GM12878 (cell line): ENCODE data around the gene CASQ1. TPM values are rescaled to one million over a fixed set of nuclear protein-coding genes. Genes with fewer than 3 reads are reported as not detected.

Experiments
- ATAC-seq: fragments of 200-7000 bp; cut with Tn5 transposase; 3 replicates; pipeline ENCODE4 v1.9.1; 2020; ENCODE audit warnings: mild to moderate bottlenecking, moderate library complexity
- BruUV-seq: library from RNA; stranded (reverse); fragments of 400-500 nt; replicated peaks from 2 replicates; lab custom pipeline; 2021; lab: Mats Ljungman, UMichigan
- CTCF ChIA-PET: fragments of 300-600 bp; sonication (Branson Sonifier 250); formaldehyde crosslinking; extraction: SDS; loops from one replicate; lab custom pipeline; 2021; ENCODE audit warnings: inconsistent platforms; lab: Yijun Ruan, JAX
- POLR2A ChIA-PET: fragments of 350-600 bp; formaldehyde crosslinking; extraction: SDS; loops from one replicate; lab custom pipeline; 2021; ENCODE audit warnings: inconsistent platforms; lab: Charles Lee
- RAD21 ChIA-PET: fragments of 300-600 bp; sonication (Branson Sonifier 250); formaldehyde crosslinking; loops from one replicate; lab custom pipeline; 2023; ENCODE audit warnings: antibody characterized with exemption; ENCODE audit not compliant: unreplicated experiment; lab: Charles Lee
- SMC1A ChIA-PET: fragments of 300-600 bp; sonication (Branson Sonifier 250); formaldehyde crosslinking; loops from one replicate; lab custom pipeline; 2023; ENCODE audit not compliant: unreplicated experiment, uncharacterized antibody; lab: Charles Lee
- DNase-seq: peaks from one replicate; pipeline ENCODE4 v3.0.0-alpha.2; 2011; ENCODE audit warnings: low read depth, low spot score
- FAIRE-seq: peaks from 3 replicates; lab custom pipeline; 2011; peaks lifted over from hg19 to GRCh38; lab: Jason Lieb, UNC
- H2AFZ ChIP-seq: 2 replicates; pipeline ENCODE4 v1.6.0; 2011; ENCODE audit warnings: low read depth, low read length, control low read depth; ENCODE audit not compliant: control insufficient read depth
- H3K27ac ChIP-seq: 2 replicates; pipeline ENCODE4 v1.5.1; 2011; ENCODE audit warnings: control low read depth; ENCODE audit not compliant: control insufficient read depth, insufficient read depth
- H3K27me3 ChIP-seq, 2 experiments: replicated peaks in 1 of 2; 2 replicates each; pipeline versions ENCODE4 v1.6.0 to v1.6.1; 2011; ENCODE audit warnings: low read length in 1 of 2; ENCODE audit not compliant: control insufficient read depth in 2 of 2, insufficient read depth in 2 of 2
- H3K36me3 ChIP-seq, 2 experiments: 2 replicates each; pipeline ENCODE4 v1.5.1; 2011; ENCODE audit warnings: low read length in 1 of 2; ENCODE audit not compliant: control insufficient read depth in 2 of 2, insufficient read depth in 2 of 2
- H3K4me1 ChIP-seq: 2 replicates; pipeline ENCODE4 v1.6.1; 2011; ENCODE audit warnings: mild to moderate bottlenecking, low read length, moderate library complexity, mixed read lengths; ENCODE audit not compliant: control insufficient read depth, insufficient read depth
- H3K4me2 ChIP-seq: 2 replicates; pipeline ENCODE4 v1.6.0; 2011; ENCODE audit warnings: control low read depth; ENCODE audit not compliant: control insufficient read depth, insufficient read depth
- H3K4me3 ChIP-seq: fragments of 200-600 bp; sonication (generic); 2 replicates; pipeline ENCODE4 v1.5.1; 2016
- H3K79me2 ChIP-seq: 2 replicates; pipeline ENCODE4 v1.6.0; 2011; ENCODE audit warnings: low read length; ENCODE audit not compliant: control insufficient read depth, insufficient read depth
- H3K9ac ChIP-seq: 2 replicates; pipeline ENCODE4 v1.8.0; 2011; ENCODE audit warnings: low read length, control low read depth, mixed read lengths; ENCODE audit not compliant: control insufficient read depth, insufficient read depth
- H3K9me3 ChIP-seq: replicated peaks from 3 replicates; pipeline ENCODE4 v1.5.1; 2011; ENCODE audit warnings: mild to moderate bottlenecking, low read length; ENCODE audit not compliant: control insufficient read depth, insufficient read depth
- H4K20me1 ChIP-seq: 2 replicates; pipeline ENCODE4 v1.6.0; 2011; ENCODE audit not compliant: control insufficient read depth, insufficient read depth
- BCLAF1 ChIP-seq: fragments of 450-650 bp; IDR thresholded peaks from 2 replicates; pipeline ENCODE4 v1.6.1; 2017; ENCODE audit warnings: antibody characterized with exemption, mild to moderate bottlenecking, moderate library complexity
- CHD1 ChIP-seq: IDR thresholded peaks from 2 replicates; pipeline ENCODE4 v1.6.1; 2012; ENCODE audit warnings: low read depth, low read length, improper control_type of control experiment
- EP300 ChIP-seq, 2 experiments: fragments of 150-350 bp in 1 of 2; IDR thresholded peaks; 2 replicates each; pipeline ENCODE4 v1.6.1; 2011 to 2012; ENCODE audit warnings: low read depth in 2 of 2, low read length in 2 of 2, borderline replicate concordance in 1 of 2, improper control_type of control experiment in 1 of 2, inconsistent platforms in 1 of 2; ENCODE audit not compliant: control insufficient read depth in 1 of 2
- ESRRA ChIP-seq: IDR thresholded peaks from 2 replicates; pipeline ENCODE4 v1.6.1; 2012; ENCODE audit warnings: mild to moderate bottlenecking, low read length, improper control_type of control experiment
- MEF2A ChIP-seq: IDR thresholded peaks from 2 replicates; pipeline ENCODE4 v1.6.1; 2011; ENCODE audit warnings: low read depth, mild to moderate bottlenecking, low read length, moderate library complexity; ENCODE audit not compliant: insufficient read depth
- MEF2B ChIP-seq: fragments of 450-650 bp; IDR thresholded peaks from 2 replicates; pipeline ENCODE4 v1.6.1; 2018; ENCODE audit warnings: mild to moderate bottlenecking, moderate library complexity; ENCODE audit not compliant: partially characterized antibody, poor library complexity, severe bottlenecking
- MTA2 ChIP-seq: fragments of 450-650 bp; IDR thresholded peaks from 2 replicates; pipeline ENCODE4 v1.6.1; 2016; ENCODE audit warnings: low read depth, mild to moderate bottlenecking, moderate library complexity
- PAX8 ChIP-seq: fragments of 450-650 bp; IDR thresholded peaks from 2 replicates; pipeline ENCODE4 v1.6.1; 2017; ENCODE audit warnings: mild to moderate bottlenecking, moderate library complexity
- RBBP5 ChIP-seq: fragments of 200-600 bp; sonication (generic); conservative IDR thresholded peaks from 2 replicates; pipeline ENCODE4 v1.6.1; 2016
- RFX5 ChIP-seq: IDR thresholded peaks from 2 replicates; pipeline ENCODE4 v1.6.1; 2011; ENCODE audit warnings: low read depth, low read length, improper control_type of control experiment
- SKIL ChIP-seq: fragments of 450-650 bp; IDR thresholded peaks from 2 replicates; pipeline ENCODE4 v1.6.1; 2017; ENCODE audit warnings: mild to moderate bottlenecking, low read depth, inconsistent platforms; ENCODE audit not compliant: poor library complexity, severe bottlenecking
- SPI1 ChIP-seq: IDR thresholded peaks from 2 replicates; pipeline ENCODE4 v1.6.1; 2011; ENCODE audit warnings: low read depth, mild to moderate bottlenecking, low read length, moderate library complexity, borderline replicate concordance; ENCODE audit not compliant: insufficient read depth
- STAT1 ChIP-seq: fragments of 450-650 bp; conservative IDR thresholded peaks from 2 replicates; pipeline ENCODE4 v1.6.1; 2014; ENCODE audit warnings: antibody characterized with exemption, mild to moderate bottlenecking
- TBL1XR1 ChIP-seq: IDR thresholded peaks from 2 replicates; pipeline ENCODE4 v1.6.1; 2012; ENCODE audit warnings: low read depth, low read length, improper control_type of control experiment
- YBX1 ChIP-seq: fragments of 450-650 bp; IDR thresholded peaks from 2 replicates; pipeline ENCODE4 v1.6.1; 2016; ENCODE audit warnings: antibody characterized with exemption
- ZNF217 ChIP-seq: fragments of 450-650 bp; IDR thresholded peaks from 2 replicates; pipeline ENCODE4 v1.6.1; 2017; ENCODE audit warnings: antibody characterized with exemption, mild to moderate bottlenecking
- ZZZ3 ChIP-seq: IDR thresholded peaks from 2 replicates; pipeline ENCODE4 v1.6.1; 2011; ENCODE audit warnings: low read depth; ENCODE audit not compliant: control insufficient read depth, insufficient read length
- WGBS: methylation state at CpG from one replicate; pipeline ENCODE4 v1.1.6; 2016; ENCODE audit warnings: low lambda C conversion rate; ENCODE audit not compliant: insufficient replicate concordance, insufficient coverage; ENCODE audit errors: missing lambda C conversion rate; 5-methylcytosine and 5-hydroxymethylcytosine counted together
- in situ Hi-C: fragments of 300-500 bp; cut with MboI; formaldehyde crosslinking; loops from 9 replicates; pipeline ENCODE4 v1.14.3; 2018; ENCODE audit warnings: mixed read lengths
- intact Hi-C: fragments of 100-400 bp; cut with micrococcal nuclease; formaldehyde crosslinking; loops from one replicate; pipeline ENCODE4 v1.14.2; 2022; ENCODE audit not compliant: unreplicated experiment
- polyA plus RNA-seq, 11 experiments: library from polyadenylated mRNA; depleted of rRNA in 4 of 11; unstranded in 6 of 11; stranded (reverse) in 5 of 11; fragments of >200 nt; fragmentation: Nextera tagmentation in 4 of 11; fragmentation: Illumina TruSeq in 1 of 11; extraction: Ambion mirVana in 4 of 11; extraction: Trizol in 1 of 11; gene quantifications; 1 replicate in 1 of 11; 2 replicates in 10 of 11; pipeline versions ENCODE4 v1.2.1 to v1.2.3, GENCODE V29; 2011 to 2016; ENCODE audit warnings: inconsistent platforms in 2 of 11, missing spikeins in 2 of 11, low read depth in 1 of 11
- total RNA-seq, 4 experiments: library from RNA; depleted of rRNA in 3 of 4; stranded (reverse); fragments of >200 nt in 3 of 4; fragmentation: Illumina TruSeq in 1 of 4; extraction: Trizol in 1 of 4; gene quantifications; 2 replicates each; pipeline versions ENCODE4 v1.2.1 to v1.2.3, GENCODE V29; 2013 to 2021

The CASQ1 gene
- total and polyA plus RNA-seq, 10 of the 15 experiments (the other 5 are each of a cell fraction or from before 2014, with no cell fraction given): 0.10 to 0.77 (median 0.34) TPM

GRCh38 chr1:160146107-160146506 is 44.3 kb upstream of the CASQ1 start (continued):
- TF ChIP-seq SKIL (no peak), CHD1 (no peak), ZZZ3 (no peak), RBBP5 (no peak), STAT1 (no peak), MTA2 (no peak), PAX8 (no peak), YBX1 (no peak)

- no peak for FAIRE-seq
- SMC1A ChIA-PET: interaction anchor here (0.6 to 1.5 kb wide), 3 partner anchors 8 to 465 kb away, joined by 3 to 4 read pairs (median 3); no protein-coding TSS in a partner anchor
- TF ChIP-seq RFX5 (no peak), TBL1XR1 (no peak), EP300 (IDR thresholded peaks at IDR 0.05; ENCODE audit: borderline replicate concordance in 1 of 2, control insufficient read depth in 1 of 2, low read depth in 2 of 2, low read length in 2 of 2) (no peak), ZNF217 (no peak), MEF2B (no peak), BCLAF1 (no peak), SPI1 (no peak), MEF2A (no peak), ESRRA (no peak)
Observed at GRCh38 chr1:160148121-160148520, 42.3 kb upstream of the CASQ1 start.

More at GRCh38 chr1:160148121-160148520, 42.3 kb upstream of the CASQ1 start:
- Histone ChIP-seq H3K9ac (no peak overlapping the region), H3K27ac (no peak overlapping the region), H3K27me3 (no peaks in the 10 kb centered on the region), H3K36me3 (no peaks in the 10 kb centered on the region), H3K9me3 (no peaks in the 10 kb centered on the region), H3K4me2 (no peak overlapping the region), H3K4me3 (no peak overlapping the region), H3K4me1 (no peaks in the 10 kb centered on the region), H2AFZ (no peak overlapping the region), H3K79me2 (no peaks in the 10 kb centered on the region), H4K20me1 (no peaks in the 10 kb centered on the region)
- 94% methylated on average over 3 of the region's 3 CpGs for WGBS
- ChIA-PET CTCF (interaction anchor here (1.1 to 1.6 kb wide), 4 partner anchors 9 to 104 kb away, joined by 3 to 8 read pairs (median 4); no protein-coding TSS in a partner anchor), RAD21 (interaction anchor here (1.1 kb wide), 1 partner anchor 48 kb away, joined by 3 read pairs; no protein-coding TSS in a partner anchor), POLR2A (no interaction called here)
- in situ Hi-C loops (no loop called here), intact Hi-C loops (no loop called here)
- DNase-seq (no peak), ATAC-seq (no peak)
- BruUV-seq: no TSS peak
